ENCODE measurements around the gene PARD3.

DNA sequence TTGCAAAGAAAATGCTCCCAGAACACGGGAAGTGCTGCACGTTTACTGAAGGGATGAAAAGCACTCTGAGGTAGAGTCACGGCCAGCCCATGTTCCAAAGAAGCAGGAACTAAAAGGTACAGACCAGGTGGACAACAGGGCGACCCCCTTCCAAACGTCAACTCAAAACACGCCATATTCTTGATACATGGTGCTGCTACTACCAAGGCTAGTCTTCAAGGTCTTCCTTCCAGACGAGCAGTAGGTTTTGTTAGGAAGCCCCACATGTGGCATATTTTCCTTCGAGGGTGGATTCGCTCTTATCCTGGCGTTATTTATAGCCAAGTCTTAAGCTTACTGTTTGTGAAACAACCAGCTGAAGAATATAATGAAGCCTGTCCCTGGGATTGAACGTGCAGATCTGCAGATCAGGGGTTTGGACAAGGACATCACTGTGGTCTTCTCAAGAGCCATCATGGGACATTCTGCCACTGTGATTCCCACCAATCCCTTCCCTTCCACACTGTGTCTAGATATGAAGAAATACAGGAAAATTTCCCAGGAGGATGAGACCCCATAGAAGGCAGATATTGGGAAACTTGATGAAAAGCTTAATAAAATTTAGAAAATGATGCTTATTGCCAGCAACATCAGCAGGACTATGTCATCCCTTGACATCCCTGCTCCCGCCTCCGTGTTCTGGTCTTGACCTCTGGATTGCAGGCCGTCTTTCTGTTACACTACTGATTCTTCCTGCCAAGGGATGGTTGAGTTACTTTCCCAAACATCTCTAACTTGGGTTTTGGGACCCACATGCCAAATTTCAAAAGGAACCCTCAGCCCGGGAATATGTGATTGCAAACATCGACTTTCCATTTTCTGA, 734.4 kb downstream of the PARD3 start:
- no peak for TF ChIP-seq POLR2A (IDR thresholded peaks at IDR 0.05)
- TF ChIP-seq, protein P1, sequence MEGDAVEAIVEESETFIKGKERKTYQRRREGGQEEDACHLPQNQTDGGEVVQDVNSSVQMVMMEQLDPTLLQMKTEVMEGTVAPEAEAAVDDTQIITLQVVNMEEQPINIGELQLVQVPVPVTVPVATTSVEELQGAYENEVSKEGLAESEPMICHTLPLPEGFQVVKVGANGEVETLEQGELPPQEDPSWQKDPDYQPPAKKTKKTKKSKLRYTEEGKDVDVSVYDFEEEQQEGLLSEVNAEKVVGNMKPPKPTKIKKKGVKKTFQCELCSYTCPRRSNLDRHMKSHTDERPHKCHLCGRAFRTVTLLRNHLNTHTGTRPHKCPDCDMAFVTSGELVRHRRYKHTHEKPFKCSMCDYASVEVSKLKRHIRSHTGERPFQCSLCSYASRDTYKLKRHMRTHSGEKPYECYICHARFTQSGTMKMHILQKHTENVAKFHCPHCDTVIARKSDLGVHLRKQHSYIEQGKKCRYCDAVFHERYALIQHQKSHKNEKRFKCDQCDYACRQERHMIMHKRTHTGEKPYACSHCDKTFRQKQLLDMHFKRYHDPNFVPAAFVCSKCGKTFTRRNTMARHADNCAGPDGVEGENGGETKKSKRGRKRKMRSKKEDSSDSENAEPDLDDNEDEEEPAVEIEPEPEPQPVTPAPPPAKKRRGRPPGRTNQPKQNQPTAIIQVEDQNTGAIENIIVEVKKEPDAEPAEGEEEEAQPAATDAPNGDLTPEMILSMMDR (IDR thresholded peaks at IDR 0.05): no peak
- peak in 1 of 3 donors; percentile 33 for TF ChIP-seq POLR2AphosphoS5 (IDR thresholded peaks at IDR 0.05)
